ENCODE results near the gene HES7.

DNA sequence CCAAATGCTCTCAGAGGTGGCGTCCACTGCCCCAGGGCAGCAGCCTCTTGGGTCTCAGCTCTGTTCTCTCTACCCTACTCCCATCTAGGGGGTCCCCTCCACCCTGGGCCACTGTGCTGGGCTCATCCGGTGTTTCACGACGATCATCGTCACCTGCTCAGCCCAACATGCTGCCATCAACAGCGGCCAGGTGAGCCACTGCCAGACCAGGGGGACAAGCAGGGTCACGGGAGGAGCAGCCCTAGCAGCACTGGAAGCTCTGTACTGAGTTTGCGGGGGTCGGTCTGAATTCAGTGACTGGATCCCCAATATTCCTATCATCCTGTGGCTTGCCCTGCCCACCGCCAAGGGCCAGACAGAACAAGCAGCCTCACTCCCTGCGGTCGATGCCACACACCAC, 52.4 kb downstream of the HES7 start:
- TF ChIP-seq, protein P1, sequence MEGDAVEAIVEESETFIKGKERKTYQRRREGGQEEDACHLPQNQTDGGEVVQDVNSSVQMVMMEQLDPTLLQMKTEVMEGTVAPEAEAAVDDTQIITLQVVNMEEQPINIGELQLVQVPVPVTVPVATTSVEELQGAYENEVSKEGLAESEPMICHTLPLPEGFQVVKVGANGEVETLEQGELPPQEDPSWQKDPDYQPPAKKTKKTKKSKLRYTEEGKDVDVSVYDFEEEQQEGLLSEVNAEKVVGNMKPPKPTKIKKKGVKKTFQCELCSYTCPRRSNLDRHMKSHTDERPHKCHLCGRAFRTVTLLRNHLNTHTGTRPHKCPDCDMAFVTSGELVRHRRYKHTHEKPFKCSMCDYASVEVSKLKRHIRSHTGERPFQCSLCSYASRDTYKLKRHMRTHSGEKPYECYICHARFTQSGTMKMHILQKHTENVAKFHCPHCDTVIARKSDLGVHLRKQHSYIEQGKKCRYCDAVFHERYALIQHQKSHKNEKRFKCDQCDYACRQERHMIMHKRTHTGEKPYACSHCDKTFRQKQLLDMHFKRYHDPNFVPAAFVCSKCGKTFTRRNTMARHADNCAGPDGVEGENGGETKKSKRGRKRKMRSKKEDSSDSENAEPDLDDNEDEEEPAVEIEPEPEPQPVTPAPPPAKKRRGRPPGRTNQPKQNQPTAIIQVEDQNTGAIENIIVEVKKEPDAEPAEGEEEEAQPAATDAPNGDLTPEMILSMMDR (IDR thresholded peaks at IDR 0.05), result no peak
- TF ChIP-seq POLR2A (IDR thresholded peaks at IDR 0.05), result no peak

Data from ovary (tissue), 3 donors.